Uterus (tissue), 4 donors: ENCODE measurements around the gene SLC26A1. TPM values are rescaled to one million over a fixed set of nuclear protein-coding genes. Genes with fewer than 3 reads are reported as not detected.

Source experiments
- DNase-seq, 2 donors: peaks; one replicate each; pipeline ENCODE4 v3.0.0-alpha.2; 2019 to 2020
- H3K27ac ChIP-seq, 2 donors: fragments of 200-600 bp; sonication (generic); 1 replicate in 1 of 2; 2 replicates in 1 of 2; pipeline ENCODE4 v1.5.1; 2016 to 2018
- H3K27me3 ChIP-seq, 2 donors: fragments of 200-600 bp; sonication (generic); one replicate each; pipeline ENCODE4 v1.5.1; 2018 to 2019; ENCODE audit warnings: control low read depth in 1 of 2
- H3K36me3 ChIP-seq, 2 donors: fragments of 200-600 bp; sonication (generic); one replicate each; pipeline ENCODE4 v1.5.1; 2019; ENCODE audit warnings: control low read depth in 1 of 2
- H3K4me1 ChIP-seq, 2 donors: fragments of 200-600 bp; sonication (generic); one replicate each; pipeline ENCODE4 v1.5.1; 2018 to 2019; ENCODE audit warnings: control low read depth in 1 of 2
- H3K4me3 ChIP-seq, 2 donors: fragments of 200-600 bp; sonication (generic); 1 replicate in 1 of 2; 2 replicates in 1 of 2; pipeline ENCODE4 v1.5.1; 2018 to 2019; ENCODE audit warnings: mild to moderate bottlenecking in 1 of 2
- H3K9me3 ChIP-seq, 2 donors: fragments of 200-600 bp; sonication (generic); one replicate each; pipeline ENCODE4 v1.5.1; 2019; ENCODE audit warnings: control low read depth in 1 of 2
- POLR2A ChIP-seq, 2 donors: fragments of 450-650 bp; IDR thresholded peaks; one replicate each; pipeline ENCODE4 v1.6.1; 2016; ENCODE audit warnings: antibody characterized with exemption in 2 of 2, mild to moderate bottlenecking in 1 of 2, moderate library complexity in 1 of 2
- intact Hi-C: fragments of 100-400 bp; cut with DNase I; formaldehyde crosslinking; loops from one replicate; pipeline ENCODE4 v1.15.1; 2023; ENCODE audit warnings: low total_unique reads
- total RNA-seq, 4 donors: library from RNA; depleted of rRNA in 3 of 4; stranded (reverse); fragments of >200 nt in 3 of 4; gene quantifications; one replicate each; pipeline versions ENCODE4 v1.1.0 to v1.2.4, GENCODE V29; 2014 to 2023
- TF ChIP-seq, protein P1 (sequence below), 4 experiments: fragments of 200-600 bp in 2 of 4; fragments of 450-650 bp in 2 of 4; sonication (generic) in 2 of 4; IDR thresholded peaks; one replicate each; pipeline ENCODE4 v1.5.1; 2016 to 2019; ENCODE audit warnings: antibody characterized with exemption in 4 of 4, mild to moderate bottlenecking in 2 of 4, moderate library complexity in 1 of 4
- donor health status: DM: yes; HTN: yes; CAD: no.

The SLC26A1 gene
- total RNA-seq, 4 donors from 2014 or later, result 0.07 to 0.12 TPM; not detected in 2

DNA sequence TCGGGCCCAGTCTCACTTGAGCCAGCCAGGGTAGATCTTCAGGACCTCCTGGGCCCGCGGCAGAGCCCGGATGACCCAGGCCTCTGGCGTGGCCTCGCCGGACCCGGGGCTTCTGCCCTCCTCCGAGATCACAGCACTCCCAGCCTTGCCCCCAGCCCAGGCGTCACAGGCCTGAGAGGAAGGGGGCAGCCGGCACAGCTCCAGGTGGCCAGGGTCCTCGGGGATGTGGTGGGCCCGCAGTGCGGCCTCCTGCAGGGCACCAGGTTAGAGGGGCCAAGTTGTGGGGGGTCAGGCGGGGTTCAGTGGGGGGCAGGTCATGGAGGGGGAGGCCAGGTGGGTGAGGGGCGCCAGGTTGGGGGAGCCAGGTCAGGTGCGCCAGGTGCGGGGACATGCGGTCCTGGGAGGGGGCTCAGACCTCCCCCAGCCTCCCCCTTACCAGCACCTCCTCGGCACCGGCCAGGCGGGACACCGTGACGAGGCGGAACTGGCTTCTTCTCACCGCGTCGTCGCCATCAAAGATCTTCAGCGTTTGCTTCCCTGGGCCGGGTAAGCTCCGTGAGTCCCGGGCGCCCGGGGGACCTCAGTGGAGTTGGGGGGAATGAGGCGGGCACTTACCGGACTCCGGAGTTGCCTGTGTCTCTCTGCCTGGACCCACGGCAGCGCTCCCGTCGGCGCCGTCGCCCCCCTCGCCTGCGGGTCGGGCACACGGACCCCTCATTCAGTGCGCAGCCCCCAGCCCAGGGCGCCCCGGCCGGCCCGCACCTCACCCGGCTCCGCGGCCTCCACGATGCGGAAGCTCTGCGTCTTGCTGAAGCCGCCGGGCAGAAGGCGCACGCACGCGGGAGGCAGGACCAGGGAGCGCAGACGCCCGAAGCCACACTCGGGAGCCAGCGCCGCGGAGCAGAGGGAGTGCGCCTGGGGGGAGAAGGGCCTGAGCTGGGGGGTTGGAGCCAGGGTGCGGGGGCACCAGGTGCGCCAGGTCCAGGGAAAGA lies 25.8 kb downstream of the SLC26A1 start:
- Histone ChIP-seq H3K27me3 (no peaks in the 10 kb centered on the region), H3K36me3 (no peaks in the 10 kb centered on the region), H3K9me3 (no peaks in the 10 kb centered on the region), H3K4me1 (peaks cover 0 to 12% of the 10 kb centered on the region in 2 donors), H3K27ac (no peak overlapping the region), H3K4me3 (no peak overlapping the region)
- no peak for DNase-seq
- TF ChIP-seq, protein P1, sequence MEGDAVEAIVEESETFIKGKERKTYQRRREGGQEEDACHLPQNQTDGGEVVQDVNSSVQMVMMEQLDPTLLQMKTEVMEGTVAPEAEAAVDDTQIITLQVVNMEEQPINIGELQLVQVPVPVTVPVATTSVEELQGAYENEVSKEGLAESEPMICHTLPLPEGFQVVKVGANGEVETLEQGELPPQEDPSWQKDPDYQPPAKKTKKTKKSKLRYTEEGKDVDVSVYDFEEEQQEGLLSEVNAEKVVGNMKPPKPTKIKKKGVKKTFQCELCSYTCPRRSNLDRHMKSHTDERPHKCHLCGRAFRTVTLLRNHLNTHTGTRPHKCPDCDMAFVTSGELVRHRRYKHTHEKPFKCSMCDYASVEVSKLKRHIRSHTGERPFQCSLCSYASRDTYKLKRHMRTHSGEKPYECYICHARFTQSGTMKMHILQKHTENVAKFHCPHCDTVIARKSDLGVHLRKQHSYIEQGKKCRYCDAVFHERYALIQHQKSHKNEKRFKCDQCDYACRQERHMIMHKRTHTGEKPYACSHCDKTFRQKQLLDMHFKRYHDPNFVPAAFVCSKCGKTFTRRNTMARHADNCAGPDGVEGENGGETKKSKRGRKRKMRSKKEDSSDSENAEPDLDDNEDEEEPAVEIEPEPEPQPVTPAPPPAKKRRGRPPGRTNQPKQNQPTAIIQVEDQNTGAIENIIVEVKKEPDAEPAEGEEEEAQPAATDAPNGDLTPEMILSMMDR (IDR thresholded peaks at IDR 0.05), result no peak
- no peak for TF ChIP-seq POLR2A (IDR thresholded peaks at IDR 0.05)
- intact Hi-C loops, result no loop called here

DNA sequence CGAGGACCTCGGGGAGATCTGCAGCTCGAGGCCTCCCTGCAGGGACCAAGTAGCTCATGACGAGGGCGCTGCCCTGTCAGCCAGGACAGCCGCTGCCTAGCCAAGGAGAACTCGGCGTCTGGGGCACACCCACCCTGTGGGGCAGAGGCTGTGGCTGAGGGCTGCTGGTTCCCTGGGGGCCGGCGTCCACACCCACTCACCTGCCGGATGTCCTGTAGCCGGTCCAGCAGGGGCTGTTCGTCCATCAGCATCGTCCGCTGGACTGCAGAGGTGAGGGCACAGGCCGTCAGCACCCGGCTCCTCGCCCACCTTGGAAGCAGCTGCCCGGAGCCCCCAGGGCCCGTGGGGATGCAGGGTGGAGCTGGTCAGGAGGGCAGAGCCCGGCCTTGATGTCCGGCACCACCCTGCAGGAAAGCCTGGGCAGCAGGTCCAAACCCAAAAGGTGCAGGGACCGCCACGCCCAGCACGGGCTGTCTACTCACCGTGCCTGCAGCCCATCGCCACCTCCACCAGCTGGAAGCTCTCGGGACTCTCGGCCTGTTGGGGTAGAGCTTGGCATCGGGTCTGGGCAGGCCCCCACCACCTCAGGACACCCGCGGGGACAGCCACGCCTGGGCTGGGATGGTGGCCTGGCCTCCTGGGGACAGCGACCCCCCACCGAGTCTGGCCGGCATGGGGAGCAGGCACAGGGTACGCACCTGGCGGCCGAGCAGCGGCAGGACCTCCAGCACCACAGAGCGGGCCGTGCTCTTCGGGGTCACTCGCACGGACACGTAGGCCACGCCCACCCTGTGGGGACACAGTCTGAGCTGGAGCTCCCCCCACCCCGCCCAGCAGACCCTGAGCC lies 26.7 kb downstream of the SLC26A1 start:
- Histone ChIP-seq H3K27me3 (no peaks in the 10 kb centered on the region), H3K4me3 (no peak overlapping the region), H3K9me3 (no peaks in the 10 kb centered on the region), H3K36me3 (no peaks in the 10 kb centered on the region), H3K27ac (no peak overlapping the region), H3K4me1 (peaks cover 0 to 3% of the 10 kb centered on the region in 2 donors)
- TF ChIP-seq, protein P1 (IDR thresholded peaks at IDR 0.05), result no peak
- TF ChIP-seq POLR2A (IDR thresholded peaks at IDR 0.05), result no peak
- no peak for DNase-seq
- intact Hi-C loops, result no loop called here

GRCh38 chr4:965766-966134 lies 27.5 kb downstream of the SLC26A1 start:
- no peak for DNase-seq
- no peak overlapping the region for H3K4me3 ChIP-seq
- no peaks in the 10 kb centered on the region for H3K4me1 ChIP-seq
- no peak for TF ChIP-seq POLR2A (IDR thresholded peaks at IDR 0.05)
- TF ChIP-seq, protein P1 (IDR thresholded peaks at IDR 0.05), result no peak
- H3K27me3 ChIP-seq, result no peaks in the 10 kb centered on the region
- H3K27ac ChIP-seq, result no peak overlapping the region
- no peaks in the 10 kb centered on the region for H3K36me3 ChIP-seq
- intact Hi-C loops, result no loop called here
- H3K9me3 ChIP-seq, result no peaks in the 10 kb centered on the region

DNA sequence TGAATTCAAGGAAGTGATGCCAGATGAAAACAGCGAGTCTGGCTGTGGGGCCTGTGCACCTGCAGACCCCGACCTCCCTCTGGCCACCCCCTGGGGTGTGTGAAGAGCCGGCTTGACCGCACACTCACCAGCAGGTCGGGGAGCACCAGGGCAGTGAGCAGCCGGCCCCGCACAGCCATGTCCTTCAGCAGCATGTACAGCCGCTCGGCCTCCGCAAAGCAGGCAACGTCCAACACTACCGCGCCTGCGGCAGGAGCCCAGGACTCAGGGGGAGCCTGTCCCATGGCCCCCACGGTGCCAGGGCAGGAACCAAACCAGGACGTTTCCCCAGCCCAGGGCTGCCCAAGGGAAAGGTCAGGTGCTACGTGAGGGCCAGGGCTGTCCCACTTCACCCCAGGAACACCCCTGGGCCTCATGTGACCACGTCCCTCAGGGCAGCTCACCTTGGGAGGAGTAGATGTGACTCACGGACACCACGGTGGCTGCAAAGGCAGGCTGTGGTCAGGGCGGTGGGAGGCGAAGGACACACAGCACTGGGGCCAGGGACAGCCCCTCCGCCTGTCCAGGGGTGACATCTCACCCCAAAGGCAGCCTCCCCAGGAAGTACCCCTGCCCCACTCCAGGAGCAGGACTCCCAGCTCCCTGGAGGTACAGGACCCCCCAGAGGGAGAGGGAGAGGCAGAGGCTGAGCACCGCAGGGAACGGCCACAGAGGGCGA lies 28.0 kb downstream of the SLC26A1 start:
- Histone ChIP-seq H3K4me1 (no peaks in the 10 kb centered on the region), H3K9me3 (no peaks in the 10 kb centered on the region), H3K27me3 (no peaks in the 10 kb centered on the region), H3K36me3 (no peaks in the 10 kb centered on the region), H3K27ac (no peak overlapping the region), H3K4me3 (no peak overlapping the region)
- no peak for DNase-seq
- intact Hi-C loops, result no loop called here
- TF ChIP-seq, protein P1 (IDR thresholded peaks at IDR 0.05), result no peak
- TF ChIP-seq POLR2A (IDR thresholded peaks at IDR 0.05), result no peak
